ENCODE data around the gene PLCD3. TPM values are rescaled to one million over a fixed set of nuclear protein-coding genes. Genes with fewer than 3 reads are reported as not detected.
A peak's percentile ranks its signal among the peaks of the same experiment; 100 is the strongest.

Gene PLCD3
- total and polyA plus RNA-seq, 2 of the 13 experiments (the other 11 are each of a cell fraction or from before 2014, with no cell fraction given) = 11.3 to 39.1 TPM

DNA sequence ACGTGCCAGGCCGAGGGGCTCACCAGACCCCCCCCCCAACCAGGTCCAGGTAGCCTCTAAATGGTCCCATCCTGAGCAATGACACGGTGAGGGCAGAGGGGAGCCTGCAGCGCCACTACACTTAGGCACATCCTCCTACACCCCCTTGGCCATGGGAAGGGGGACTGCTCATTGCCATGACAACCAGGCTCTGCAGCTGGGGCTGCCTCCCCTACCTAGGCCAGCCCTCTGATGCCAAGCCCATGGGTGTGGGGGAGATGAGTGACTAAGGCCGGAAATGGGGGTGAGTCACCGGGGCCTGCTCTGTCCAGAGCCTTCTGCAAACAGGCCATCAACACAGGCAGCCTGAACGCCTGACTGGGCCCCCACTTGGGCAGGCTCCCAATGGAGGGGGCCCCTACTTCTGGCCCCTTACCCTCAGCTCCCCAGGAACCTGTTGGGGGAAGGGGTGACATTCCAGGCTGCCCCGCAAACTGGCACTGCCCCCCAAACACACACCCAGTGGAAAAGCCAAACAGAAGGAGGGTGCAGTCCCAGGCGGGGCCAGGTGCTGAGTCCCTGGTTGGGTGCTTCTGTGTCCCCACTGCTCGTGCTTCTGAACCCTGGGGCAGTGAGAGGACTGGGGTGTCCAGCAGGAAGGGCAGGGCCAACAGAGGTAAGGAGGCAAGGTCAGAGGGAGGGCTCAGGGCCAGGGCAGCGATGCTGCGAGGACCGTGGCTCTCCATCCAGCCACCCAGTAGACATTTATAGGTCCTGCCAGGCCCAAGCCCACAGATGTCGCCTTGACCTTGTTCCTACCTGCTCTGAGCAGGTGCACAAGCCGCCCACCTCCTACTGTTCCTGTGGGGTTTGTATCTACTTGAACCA is 8.2 kb downstream of the PLCD3 start (continued):
- TF ChIP-seq, protein P1, sequence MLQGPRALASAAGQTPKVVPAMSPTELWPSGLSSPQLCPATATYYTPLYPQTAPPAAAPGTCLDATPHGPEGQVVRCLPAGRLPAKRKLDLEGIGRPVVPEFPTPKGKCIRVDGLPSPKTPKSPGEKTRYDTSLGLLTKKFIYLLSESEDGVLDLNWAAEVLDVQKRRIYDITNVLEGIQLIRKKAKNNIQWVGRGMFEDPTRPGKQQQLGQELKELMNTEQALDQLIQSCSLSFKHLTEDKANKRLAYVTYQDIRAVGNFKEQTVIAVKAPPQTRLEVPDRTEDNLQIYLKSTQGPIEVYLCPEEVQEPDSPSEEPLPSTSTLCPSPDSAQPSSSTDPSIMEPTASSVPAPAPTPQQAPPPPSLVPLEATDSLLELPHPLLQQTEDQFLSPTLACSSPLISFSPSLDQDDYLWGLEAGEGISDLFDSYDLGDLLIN (CRISPR knock-in tag; IDR thresholded peaks at IDR 0.05; ENCODE audit: borderline replicate concordance) = no peak
- no peak for TF ChIP-seq TMF1 (CRISPR knock-in tag; IDR thresholded peaks at IDR 0.05; ENCODE audit: low read depth)
- no peak for TF ChIP-seq ZNF180 (CRISPR knock-in tag; IDR thresholded peaks at IDR 0.05; ENCODE audit: borderline replicate concordance, low read depth)
- no peak for TF ChIP-seq IRX3 (CRISPR knock-in tag; IDR thresholded peaks at IDR 0.05; ENCODE audit: borderline replicate concordance, low read depth)
- TF ChIP-seq SMC3 (IDR thresholded peaks at IDR 0.05; ENCODE audit: low read length) = no peak
- no peak for TF ChIP-seq ZNF235 (CRISPR knock-in tag; IDR thresholded peaks at IDR 0.05; ENCODE audit: borderline replicate concordance)
- TF ChIP-seq, protein P2, sequence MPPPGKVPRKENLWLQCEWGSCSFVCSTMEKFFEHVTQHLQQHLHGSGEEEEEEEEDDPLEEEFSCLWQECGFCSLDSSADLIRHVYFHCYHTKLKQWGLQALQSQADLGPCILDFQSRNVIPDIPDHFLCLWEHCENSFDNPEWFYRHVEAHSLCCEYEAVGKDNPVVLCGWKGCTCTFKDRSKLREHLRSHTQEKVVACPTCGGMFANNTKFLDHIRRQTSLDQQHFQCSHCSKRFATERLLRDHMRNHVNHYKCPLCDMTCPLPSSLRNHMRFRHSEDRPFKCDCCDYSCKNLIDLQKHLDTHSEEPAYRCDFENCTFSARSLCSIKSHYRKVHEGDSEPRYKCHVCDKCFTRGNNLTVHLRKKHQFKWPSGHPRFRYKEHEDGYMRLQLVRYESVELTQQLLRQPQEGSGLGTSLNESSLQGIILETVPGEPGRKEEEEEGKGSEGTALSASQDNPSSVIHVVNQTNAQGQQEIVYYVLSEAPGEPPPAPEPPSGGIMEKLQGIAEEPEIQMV (CRISPR knock-in tag; IDR thresholded peaks at IDR 0.05; ENCODE audit: low read depth) = no peak
- TF ChIP-seq SMAD1 (CRISPR knock-in tag; IDR thresholded peaks at IDR 0.05; ENCODE audit: borderline replicate concordance, low read depth) = no peak
- TF ChIP-seq, protein P3, sequence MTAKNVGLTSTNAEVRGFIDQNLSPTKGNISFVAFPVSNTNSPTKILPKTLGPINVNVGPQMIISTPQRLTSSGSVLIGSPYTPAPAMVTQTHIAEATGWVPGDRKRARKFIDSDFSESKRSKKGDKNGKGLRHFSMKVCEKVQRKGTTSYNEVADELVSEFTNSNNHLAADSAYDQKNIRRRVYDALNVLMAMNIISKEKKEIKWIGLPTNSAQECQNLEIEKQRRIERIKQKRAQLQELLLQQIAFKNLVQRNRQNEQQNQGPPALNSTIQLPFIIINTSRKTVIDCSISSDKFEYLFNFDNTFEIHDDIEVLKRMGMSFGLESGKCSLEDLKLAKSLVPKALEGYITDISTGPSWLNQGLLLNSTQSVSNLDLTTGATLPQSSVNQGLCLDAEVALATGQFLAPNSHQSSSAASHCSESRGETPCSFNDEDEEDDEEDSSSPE (CRISPR knock-in tag; IDR thresholded peaks at IDR 0.05) = no peak
- no peak for TF ChIP-seq ZNF232 (CRISPR knock-in tag; IDR thresholded peaks at IDR 0.05; ENCODE audit: borderline replicate concordance)
- TF ChIP-seq FOXO1 (CRISPR knock-in tag; IDR thresholded peaks at IDR 0.05) = peak; percentile 37; the same call in 1 of the 2 replicates
- TF ChIP-seq ZNF678 (CRISPR knock-in tag; IDR thresholded peaks at IDR 0.05) = no peak
- TF ChIP-seq, protein P4, sequence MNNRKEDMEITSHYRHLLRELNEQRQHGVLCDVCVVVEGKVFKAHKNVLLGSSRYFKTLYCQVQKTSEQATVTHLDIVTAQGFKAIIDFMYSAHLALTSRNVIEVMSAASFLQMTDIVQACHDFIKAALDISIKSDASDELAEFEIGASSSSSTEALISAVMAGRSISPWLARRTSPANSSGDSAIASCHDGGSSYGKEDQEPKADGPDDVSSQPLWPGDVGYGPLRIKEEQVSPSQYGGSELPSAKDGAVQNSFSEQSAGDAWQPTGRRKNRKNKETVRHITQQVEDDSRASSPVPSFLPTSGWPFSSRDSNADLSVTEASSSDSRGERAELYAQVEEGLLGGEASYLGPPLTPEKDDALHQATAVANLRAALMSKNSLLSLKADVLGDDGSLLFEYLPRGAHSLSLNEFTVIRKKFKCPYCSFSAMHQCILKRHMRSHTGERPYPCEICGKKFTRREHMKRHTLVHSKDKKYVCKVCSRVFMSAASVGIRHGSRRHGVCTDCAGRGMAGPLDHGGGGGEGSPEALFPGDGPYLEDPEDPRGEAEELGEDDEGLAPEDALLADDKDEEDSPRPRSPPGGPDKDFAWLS (CRISPR knock-in tag; IDR thresholded peaks at IDR 0.05; ENCODE audit: borderline replicate concordance) = peak; percentile 99
- TF ChIP-seq, protein P5, sequence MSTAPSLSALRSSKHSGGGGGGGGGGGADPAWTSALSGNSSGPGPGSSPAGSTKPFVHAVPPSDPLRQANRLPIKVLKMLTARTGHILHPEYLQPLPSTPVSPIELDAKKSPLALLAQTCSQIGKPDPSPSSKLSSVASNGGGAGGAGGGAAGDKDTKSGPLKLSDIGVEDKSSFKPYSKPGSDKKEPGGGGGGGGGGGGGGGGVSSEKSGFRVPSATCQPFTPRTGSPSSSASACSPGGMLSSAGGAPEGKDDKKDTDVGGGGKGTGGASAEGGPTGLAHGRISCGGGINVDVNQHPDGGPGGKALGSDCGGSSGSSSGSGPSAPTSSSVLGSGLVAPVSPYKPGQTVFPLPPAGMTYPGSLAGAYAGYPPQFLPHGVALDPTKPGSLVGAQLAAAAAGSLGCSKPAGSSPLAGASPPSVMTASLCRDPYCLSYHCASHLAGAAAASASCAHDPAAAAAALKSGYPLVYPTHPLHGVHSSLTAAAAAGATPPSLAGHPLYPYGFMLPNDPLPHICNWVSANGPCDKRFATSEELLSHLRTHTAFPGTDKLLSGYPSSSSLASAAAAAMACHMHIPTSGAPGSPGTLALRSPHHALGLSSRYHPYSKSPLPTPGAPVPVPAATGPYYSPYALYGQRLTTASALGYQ (CRISPR knock-in tag; IDR thresholded peaks at IDR 0.05) = no peak; the same call in 1 of the 2 replicates
- TF ChIP-seq ZNF251 (CRISPR knock-in tag; IDR thresholded peaks at IDR 0.05) = no peak
- TF ChIP-seq, protein P6, sequence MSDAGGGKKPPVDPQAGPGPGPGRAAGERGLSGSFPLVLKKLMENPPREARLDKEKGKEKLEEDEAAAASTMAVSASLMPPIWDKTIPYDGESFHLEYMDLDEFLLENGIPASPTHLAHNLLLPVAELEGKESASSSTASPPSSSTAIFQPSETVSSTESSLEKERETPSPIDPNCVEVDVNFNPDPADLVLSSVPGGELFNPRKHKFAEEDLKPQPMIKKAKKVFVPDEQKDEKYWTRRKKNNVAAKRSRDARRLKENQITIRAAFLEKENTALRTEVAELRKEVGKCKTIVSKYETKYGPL (CRISPR knock-in tag; IDR thresholded peaks at IDR 0.05) = no peak
- TF ChIP-seq IKZF4 (CRISPR knock-in tag; IDR thresholded peaks at IDR 0.05; ENCODE audit: borderline replicate concordance, low read depth, not compliant biosample characterization) = peak; percentile 93
- TF ChIP-seq SNAPC2 (CRISPR knock-in tag; IDR thresholded peaks at IDR 0.05) = peak; percentile 24; the same call in 1 of the 2 replicates
- TF ChIP-seq CC2D1A (CRISPR knock-in tag; IDR thresholded peaks at IDR 0.05) = no peak
- no peak; the same call in 1 of the 2 replicates for TF ChIP-seq ZNF34 (CRISPR knock-in tag; IDR thresholded peaks at IDR 0.05; ENCODE audit: borderline replicate concordance)
